GM23338 (cell line): ENCODE results near the gene RTN3. TPM values are rescaled to one million over a fixed set of nuclear protein-coding genes. Genes with fewer than 3 reads are reported as not detected.
"Not testable (repeated sequence)": the region's sequence is repeated elsewhere in the genome, so short reads cannot be mapped to it uniquely, and the experiment has no call there.

Experiments
- ATAC-seq: fragments of 200-7000 bp; cut with Tn5 transposase; 3 replicates; pipeline ENCODE4 v1.9.1; 2020
- DNase-seq: peaks from one replicate; pipeline ENCODE4 v3.0.0-alpha.2; 2015; ENCODE audit warnings: low spot score
- H2AFZ ChIP-seq: fragments of 200-600 bp; sonication (generic); 2 replicates; pipeline ENCODE4 v1.8.0; 2016; ENCODE audit warnings: antibody characterized with exemption, mild to moderate bottlenecking, moderate library complexity
- H3F3A ChIP-seq: fragments of 200-600 bp; sonication (generic); replicated peaks from 2 replicates; pipeline ENCODE4 v1.8.0; 2017; ENCODE audit warnings: antibody characterized with exemption, mixed run types, low read depth
- H3K27ac ChIP-seq: fragments of 200-600 bp; sonication (generic); 2 replicates; pipeline ENCODE4 v1.6.1; 2016; ENCODE audit warnings: low read depth
- H3K27me3 ChIP-seq: fragments of 200-600 bp; sonication (generic); 2 replicates; pipeline ENCODE4 v1.8.0; 2016; ENCODE audit warnings: mild to moderate bottlenecking, mixed run types, moderate library complexity; ENCODE audit not compliant: insufficient read depth
- H3K36me3 ChIP-seq: fragments of 200-600 bp; sonication (generic); 2 replicates; pipeline ENCODE4 v1.8.0; 2016; ENCODE audit warnings: mild to moderate bottlenecking; ENCODE audit not compliant: insufficient read depth
- H3K4me1 ChIP-seq: fragments of 200-600 bp; sonication (generic); 2 replicates; pipeline ENCODE4 v1.8.0; 2016; ENCODE audit warnings: mild to moderate bottlenecking, moderate library complexity; ENCODE audit not compliant: insufficient read depth
- H3K4me2 ChIP-seq: fragments of 200-600 bp; sonication (generic); 2 replicates; pipeline ENCODE4 v1.7.1; 2017; ENCODE audit warnings: mixed run types
- H3K4me3 ChIP-seq: fragments of 200-600 bp; sonication (generic); 2 replicates; pipeline ENCODE4 v1.6.1; 2016; ENCODE audit warnings: mixed run types
- H3K79me2 ChIP-seq: fragments of 200-600 bp; sonication (generic); replicated peaks from 2 replicates; pipeline ENCODE4 v1.8.0; 2017; ENCODE audit warnings: mild to moderate bottlenecking; ENCODE audit not compliant: insufficient read depth
- H3K9me2 ChIP-seq: fragments of 200-600 bp; sonication (generic); 2 replicates; pipeline ENCODE4 v1.8.0; 2017; ENCODE audit not compliant: insufficient read depth
- H4K20me1 ChIP-seq: fragments of 200-600 bp; sonication (generic); replicated peaks from 2 replicates; pipeline ENCODE4 v1.8.0; 2017; ENCODE audit warnings: mild to moderate bottlenecking; ENCODE audit not compliant: insufficient read depth
- H3K27ac Mint-ChIP-seq: 2 replicates; pipeline ENCODE4 v1.8.0; 2020; ENCODE audit warnings: inconsistent platforms, mild to moderate bottlenecking, moderate library complexity, mixed read lengths
- H3K27me3 Mint-ChIP-seq: 3 replicates; pipeline ENCODE4 v1.8.0; 2022; ENCODE audit warnings: low read depth, mild to moderate bottlenecking, moderate library complexity, mixed read lengths, inconsistent platforms; ENCODE audit not compliant: insufficient read depth, poor library complexity
- H3K36me3 Mint-ChIP-seq: 3 replicates; pipeline ENCODE4 v1.8.0; 2021; ENCODE audit warnings: low read depth, mild to moderate bottlenecking, inconsistent platforms, moderate library complexity, mixed read lengths
- H3K4me1 Mint-ChIP-seq: 3 replicates; pipeline ENCODE4 v1.8.0; 2020; ENCODE audit warnings: mild to moderate bottlenecking, inconsistent platforms, mixed read lengths
- H3K4me3 Mint-ChIP-seq: 3 replicates; pipeline ENCODE4 v1.8.0; 2021; ENCODE audit warnings: moderate library complexity, mild to moderate bottlenecking, inconsistent platforms, mixed read lengths
- H3K9me3 Mint-ChIP-seq: 3 replicates; pipeline ENCODE4 v1.8.0; 2020; ENCODE audit warnings: moderate library complexity, mild to moderate bottlenecking, inconsistent platforms, mixed read lengths
- CREB1 ChIP-seq: fragments of 250-450 bp; sonication (Bioruptor Pico); IDR thresholded peaks from 2 replicates; pipeline ENCODE4 v1.5.0; 2020; ENCODE audit warnings: low read depth, mild to moderate bottlenecking, moderate library complexity
- EZH2 ChIP-seq: fragments of 200-600 bp; sonication (generic); IDR thresholded peaks from one replicate; pipeline ENCODE4 v1.8.0; 2017; ENCODE audit warnings: antibody characterized with exemption, mild to moderate bottlenecking, low read depth; ENCODE audit not compliant: unreplicated experiment
- EZH2phosphoT487 ChIP-seq: fragments of 200-600 bp; sonication (generic); IDR thresholded peaks from one replicate; pipeline ENCODE4 v1.8.1; 2018; ENCODE audit warnings: antibody characterized with exemption; ENCODE audit not compliant: unreplicated experiment
- NANOG ChIP-seq: IDR thresholded peaks from 2 replicates; pipeline ENCODE4 v1.6.1; 2016; ENCODE audit warnings: antibody characterized with exemption, borderline replicate concordance
- STAT1 ChIP-seq: IDR thresholded peaks from one replicate; pipeline ENCODE4 v1.6.1; 2016; ENCODE audit warnings: antibody characterized with exemption; ENCODE audit not compliant: unreplicated experiment
- ZNF114 ChIP-seq: fragments of 250-450 bp; sonication (Bioruptor Pico); IDR thresholded peaks from 2 replicates; pipeline ENCODE4 v1.5.0; 2020; ENCODE audit warnings: mild to moderate bottlenecking, moderate library complexity
- ZNF331 ChIP-seq: fragments of 250-450 bp; sonication (Bioruptor Pico); IDR thresholded peaks from 2 replicates; pipeline ENCODE4 v1.5.0; 2020; ENCODE audit warnings: low read depth, mild to moderate bottlenecking, moderate library complexity
- polyA plus RNA-seq: library from polyadenylated mRNA; unstranded; fragments of >200 nt; fragmentation: Nextera tagmentation; extraction: Ambion mirVana; gene quantifications from 2 replicates; pipeline ENCODE4 v1.2.1, GENCODE V29; 2016
- total RNA-seq: library from RNA; depleted of rRNA; stranded (reverse); fragments of >200 nt; shearing (Covaris generic); gene quantifications from 2 replicates; pipeline ENCODE4 v1.2.3, GENCODE V29; 2014
- TF ChIP-seq, protein P1 (sequence below): IDR thresholded peaks from one replicate; pipeline ENCODE4 v1.6.1; 2018; ENCODE audit warnings: antibody characterized with exemption; ENCODE audit not compliant: unreplicated experiment
- TF ChIP-seq, protein P2 (sequence below), 2 experiments: fragments of 200-600 bp in 1 of 2; sonication (generic) in 1 of 2; conservative IDR thresholded peaks; 2 replicates each; pipeline versions ENCODE4 v1.5.1 to v1.6.1; 2016 to 2017; ENCODE audit warnings: antibody characterized with exemption in 2 of 2, low read depth in 2 of 2, mild to moderate bottlenecking in 2 of 2, moderate library complexity in 1 of 2
- TF ChIP-seq, protein P3 (sequence below): fragments of 250-450 bp; sonication (Bioruptor Pico); IDR thresholded peaks from 2 replicates; pipeline ENCODE4 v1.5.0; 2020; ENCODE audit warnings: mild to moderate bottlenecking, moderate library complexity

RTN3 gene
- total and polyA plus RNA-seq, 2 experiments from 2014 or later: 138 to 162 TPM

DNA sequence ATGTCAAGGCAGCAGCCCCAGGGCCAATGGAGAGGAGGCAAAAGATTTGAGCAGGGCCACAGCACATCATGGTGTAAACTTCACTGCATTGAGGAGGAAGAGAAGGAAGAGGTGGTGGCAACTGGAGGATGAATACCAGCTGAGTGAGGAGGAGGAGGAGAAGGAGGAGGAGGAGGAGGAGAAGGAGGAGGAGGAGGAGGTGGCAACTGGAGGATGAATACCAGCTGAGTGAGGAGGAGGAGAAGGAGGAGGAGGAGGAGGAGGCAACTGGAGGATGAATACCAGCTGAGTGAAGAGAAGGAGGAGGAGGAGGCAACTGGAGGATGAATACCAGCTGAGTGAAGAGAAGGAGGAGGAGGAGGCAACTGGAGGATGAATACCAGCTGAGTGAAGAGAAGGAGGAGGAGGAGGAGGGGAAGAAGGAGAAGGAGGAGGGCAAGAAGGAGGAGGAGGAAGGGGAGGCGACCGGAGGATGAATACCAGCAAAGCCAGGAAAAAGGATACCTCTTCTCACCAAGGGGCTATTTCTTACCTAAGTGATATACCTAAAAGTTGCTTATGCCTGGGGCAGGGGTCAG is 90.5 kb downstream of the RTN3 start:
- peaks cover 18% of the 10 kb centered on the region for H3K4me1 Mint-ChIP-seq
- H3F3A ChIP-seq, H3K36me3 Mint-ChIP-seq, H3K4me2 ChIP-seq, H3K9me3 Mint-ChIP-seq, H3K27ac Mint-ChIP-seq, H2AFZ ChIP-seq, H3K4me3 ChIP-seq, H3K4me3 Mint-ChIP-seq, H3K9me2 ChIP-seq, ATAC-seq, DNase-seq, H4K20me1 ChIP-seq, H3K27ac ChIP-seq, H3K36me3 ChIP-seq: not testable (repeated sequence)
- peaks cover 12% of the 10 kb centered on the region for H3K79me2 ChIP-seq
- H3K4me1 ChIP-seq: peaks cover 12% of the 10 kb centered on the region
- peaks cover 36% of the 10 kb centered on the region for H3K27me3 ChIP-seq
- H3K27me3 Mint-ChIP-seq: peaks cover 31% of the 10 kb centered on the region

DNA sequence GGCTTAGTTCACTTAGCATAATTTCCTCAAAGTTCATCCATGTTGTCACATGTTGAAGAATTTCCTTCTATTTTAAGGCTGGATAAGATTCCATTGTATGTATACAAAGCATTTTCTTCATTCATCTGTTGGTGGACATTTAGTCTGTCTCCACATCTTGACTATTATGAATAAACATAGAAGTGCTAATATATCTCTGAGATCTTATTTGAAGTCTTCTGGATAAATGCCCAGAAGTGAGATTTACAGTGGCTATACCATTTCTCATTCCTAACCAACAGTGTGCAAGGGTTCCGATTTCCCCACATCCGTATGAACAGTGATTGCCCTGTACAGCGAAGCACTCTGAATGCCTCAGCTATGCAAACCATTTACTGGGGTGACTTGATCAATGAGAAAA is 93.9 kb downstream of the RTN3 start:
- Histone ChIP-seq H3K9me2 (no peaks in the 10 kb centered on the region; the same call in 1 of the 2 replicates), H3K4me2 (no peak overlapping the region), H3K27ac (no peak overlapping the region), H3K79me2 (no peaks in the 10 kb centered on the region), H3K36me3 (no peaks in the 10 kb centered on the region), H3K27me3 (peaks cover 28% of the 10 kb centered on the region), H3K4me3 (no peak overlapping the region), H3F3A (0 out of 2 replicates have a peak, but pooled peaks cover 1% of the 10 kb centered on the region), H3K4me1 (peaks cover 3% of the 10 kb centered on the region), H4K20me1 (no peaks in the 10 kb centered on the region), H2AFZ (no peak overlapping the region)
- Mint-ChIP-seq H3K36me3 (no peaks in the 10 kb centered on the region), H3K27ac (no peak overlapping the region), H3K4me3 (no peak overlapping the region), H3K4me1 (peaks cover 7% of the 10 kb centered on the region), H3K9me3 (no peaks in the 10 kb centered on the region), H3K27me3 (peaks cover 22% of the 10 kb centered on the region)
- ATAC-seq (no peak), DNase-seq (no peak)
- TF ChIP-seq EZH2 (no peak), EZH2phosphoT487 (no peak), STAT1 (no peak), CREB1 (CRISPR knock-in tag) (no peak), ZNF114 (CRISPR knock-in tag) (no peak), ZNF331 (CRISPR knock-in tag) (no peak), NANOG (no peak)
- TF ChIP-seq, protein P1, sequence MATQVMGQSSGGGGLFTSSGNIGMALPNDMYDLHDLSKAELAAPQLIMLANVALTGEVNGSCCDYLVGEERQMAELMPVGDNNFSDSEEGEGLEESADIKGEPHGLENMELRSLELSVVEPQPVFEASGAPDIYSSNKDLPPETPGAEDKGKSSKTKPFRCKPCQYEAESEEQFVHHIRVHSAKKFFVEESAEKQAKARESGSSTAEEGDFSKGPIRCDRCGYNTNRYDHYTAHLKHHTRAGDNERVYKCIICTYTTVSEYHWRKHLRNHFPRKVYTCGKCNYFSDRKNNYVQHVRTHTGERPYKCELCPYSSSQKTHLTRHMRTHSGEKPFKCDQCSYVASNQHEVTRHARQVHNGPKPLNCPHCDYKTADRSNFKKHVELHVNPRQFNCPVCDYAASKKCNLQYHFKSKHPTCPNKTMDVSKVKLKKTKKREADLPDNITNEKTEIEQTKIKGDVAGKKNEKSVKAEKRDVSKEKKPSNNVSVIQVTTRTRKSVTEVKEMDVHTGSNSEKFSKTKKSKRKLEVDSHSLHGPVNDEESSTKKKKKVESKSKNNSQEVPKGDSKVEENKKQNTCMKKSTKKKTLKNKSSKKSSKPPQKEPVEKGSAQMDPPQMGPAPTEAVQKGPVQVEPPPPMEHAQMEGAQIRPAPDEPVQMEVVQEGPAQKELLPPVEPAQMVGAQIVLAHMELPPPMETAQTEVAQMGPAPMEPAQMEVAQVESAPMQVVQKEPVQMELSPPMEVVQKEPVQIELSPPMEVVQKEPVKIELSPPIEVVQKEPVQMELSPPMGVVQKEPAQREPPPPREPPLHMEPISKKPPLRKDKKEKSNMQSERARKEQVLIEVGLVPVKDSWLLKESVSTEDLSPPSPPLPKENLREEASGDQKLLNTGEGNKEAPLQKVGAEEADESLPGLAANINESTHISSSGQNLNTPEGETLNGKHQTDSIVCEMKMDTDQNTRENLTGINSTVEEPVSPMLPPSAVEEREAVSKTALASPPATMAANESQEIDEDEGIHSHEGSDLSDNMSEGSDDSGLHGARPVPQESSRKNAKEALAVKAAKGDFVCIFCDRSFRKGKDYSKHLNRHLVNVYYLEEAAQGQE: no peak
- TF ChIP-seq, protein P2, sequence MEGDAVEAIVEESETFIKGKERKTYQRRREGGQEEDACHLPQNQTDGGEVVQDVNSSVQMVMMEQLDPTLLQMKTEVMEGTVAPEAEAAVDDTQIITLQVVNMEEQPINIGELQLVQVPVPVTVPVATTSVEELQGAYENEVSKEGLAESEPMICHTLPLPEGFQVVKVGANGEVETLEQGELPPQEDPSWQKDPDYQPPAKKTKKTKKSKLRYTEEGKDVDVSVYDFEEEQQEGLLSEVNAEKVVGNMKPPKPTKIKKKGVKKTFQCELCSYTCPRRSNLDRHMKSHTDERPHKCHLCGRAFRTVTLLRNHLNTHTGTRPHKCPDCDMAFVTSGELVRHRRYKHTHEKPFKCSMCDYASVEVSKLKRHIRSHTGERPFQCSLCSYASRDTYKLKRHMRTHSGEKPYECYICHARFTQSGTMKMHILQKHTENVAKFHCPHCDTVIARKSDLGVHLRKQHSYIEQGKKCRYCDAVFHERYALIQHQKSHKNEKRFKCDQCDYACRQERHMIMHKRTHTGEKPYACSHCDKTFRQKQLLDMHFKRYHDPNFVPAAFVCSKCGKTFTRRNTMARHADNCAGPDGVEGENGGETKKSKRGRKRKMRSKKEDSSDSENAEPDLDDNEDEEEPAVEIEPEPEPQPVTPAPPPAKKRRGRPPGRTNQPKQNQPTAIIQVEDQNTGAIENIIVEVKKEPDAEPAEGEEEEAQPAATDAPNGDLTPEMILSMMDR (conservative IDR thresholded peaks at IDR 0.05; ENCODE audit: low read depth in 2 of 2): no peak
- TF ChIP-seq, protein P3, sequence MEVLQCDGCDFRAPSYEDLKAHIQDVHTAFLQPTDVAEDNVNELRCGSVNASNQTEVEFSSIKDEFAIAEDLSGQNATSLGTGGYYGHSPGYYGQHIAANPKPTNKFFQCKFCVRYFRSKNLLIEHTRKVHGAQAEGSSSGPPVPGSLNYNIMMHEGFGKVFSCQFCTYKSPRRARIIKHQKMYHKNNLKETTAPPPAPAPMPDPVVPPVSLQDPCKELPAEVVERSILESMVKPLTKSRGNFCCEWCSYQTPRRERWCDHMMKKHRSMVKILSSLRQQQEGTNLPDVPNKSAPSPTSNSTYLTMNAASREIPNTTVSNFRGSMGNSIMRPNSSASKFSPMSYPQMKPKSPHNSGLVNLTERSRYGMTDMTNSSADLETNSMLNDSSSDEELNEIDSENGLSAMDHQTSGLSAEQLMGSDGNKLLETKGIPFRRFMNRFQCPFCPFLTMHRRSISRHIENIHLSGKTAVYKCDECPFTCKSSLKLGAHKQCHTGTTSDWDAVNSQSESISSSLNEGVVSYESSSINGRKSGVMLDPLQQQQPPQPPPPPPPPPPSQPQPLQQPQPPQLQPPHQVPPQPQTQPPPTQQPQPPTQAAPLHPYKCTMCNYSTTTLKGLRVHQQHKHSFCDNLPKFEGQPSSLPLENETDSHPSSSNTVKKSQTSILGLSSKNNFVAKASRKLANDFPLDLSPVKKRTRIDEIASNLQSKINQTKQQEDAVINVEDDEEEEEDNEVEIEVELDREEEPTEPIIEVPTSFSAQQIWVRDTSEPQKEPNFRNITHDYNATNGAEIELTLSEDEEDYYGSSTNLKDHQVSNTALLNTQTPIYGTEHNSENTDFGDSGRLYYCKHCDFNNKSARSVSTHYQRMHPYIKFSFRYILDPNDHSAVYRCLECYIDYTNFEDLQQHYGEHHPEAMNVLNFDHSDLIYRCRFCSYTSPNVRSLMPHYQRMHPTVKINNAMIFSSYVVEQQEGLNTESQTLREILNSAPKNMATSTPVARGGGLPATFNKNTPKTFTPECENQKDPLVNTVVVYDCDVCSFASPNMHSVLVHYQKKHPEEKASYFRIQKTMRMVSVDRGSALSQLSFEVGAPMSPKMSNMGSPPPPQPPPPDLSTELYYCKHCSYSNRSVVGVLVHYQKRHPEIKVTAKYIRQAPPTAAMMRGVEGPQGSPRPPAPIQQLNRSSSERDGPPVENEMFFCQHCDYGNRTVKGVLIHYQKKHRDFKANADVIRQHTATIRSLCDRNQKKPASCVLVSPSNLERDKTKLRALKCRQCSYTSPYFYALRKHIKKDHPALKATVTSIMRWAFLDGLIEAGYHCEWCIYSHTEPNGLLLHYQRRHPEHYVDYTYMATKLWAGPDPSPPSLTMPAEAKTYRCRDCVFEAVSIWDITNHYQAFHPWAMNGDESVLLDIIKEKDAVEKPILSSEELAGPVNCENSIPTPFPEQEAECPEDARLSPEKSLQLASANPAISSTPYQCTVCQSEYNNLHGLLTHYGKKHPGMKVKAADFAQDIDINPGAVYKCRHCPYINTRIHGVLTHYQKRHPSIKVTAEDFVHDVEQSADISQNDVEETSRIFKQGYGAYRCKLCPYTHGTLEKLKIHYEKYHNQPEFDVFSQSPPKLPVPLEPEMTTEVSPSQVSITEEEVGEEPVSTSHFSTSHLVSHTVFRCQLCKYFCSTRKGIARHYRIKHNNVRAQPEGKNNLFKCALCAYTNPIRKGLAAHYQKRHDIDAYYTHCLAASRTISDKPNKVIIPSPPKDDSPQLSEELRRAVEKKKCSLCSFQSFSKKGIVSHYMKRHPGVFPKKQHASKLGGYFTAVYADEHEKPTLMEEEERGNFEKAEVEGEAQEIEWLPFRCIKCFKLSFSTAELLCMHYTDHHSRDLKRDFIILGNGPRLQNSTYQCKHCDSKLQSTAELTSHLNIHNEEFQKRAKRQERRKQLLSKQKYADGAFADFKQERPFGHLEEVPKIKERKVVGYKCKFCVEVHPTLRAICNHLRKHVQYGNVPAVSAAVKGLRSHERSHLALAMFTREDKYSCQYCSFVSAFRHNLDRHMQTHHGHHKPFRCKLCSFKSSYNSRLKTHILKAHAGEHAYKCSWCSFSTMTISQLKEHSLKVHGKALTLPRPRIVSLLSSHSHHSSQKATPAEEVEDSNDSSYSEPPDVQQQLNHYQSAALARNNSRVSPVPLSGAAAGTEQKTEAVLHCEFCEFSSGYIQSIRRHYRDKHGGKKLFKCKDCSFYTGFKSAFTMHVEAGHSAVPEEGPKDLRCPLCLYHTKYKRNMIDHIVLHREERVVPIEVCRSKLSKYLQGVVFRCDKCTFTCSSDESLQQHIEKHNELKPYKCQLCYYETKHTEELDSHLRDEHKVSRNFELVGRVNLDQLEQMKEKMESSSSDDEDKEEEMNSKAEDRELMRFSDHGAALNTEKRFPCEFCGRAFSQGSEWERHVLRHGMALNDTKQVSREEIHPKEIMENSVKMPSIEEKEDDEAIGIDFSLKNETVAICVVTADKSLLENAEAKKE (CRISPR knock-in tag): no peak
